IMR-90 (cell line): ENCODE data around the gene FBLN1. TPM values are rescaled to one million over a fixed set of nuclear protein-coding genes. Genes with fewer than 3 reads are reported as not detected.

Experiments
- ATAC-seq: fragments of 200-7000 bp; cut with Tn5 transposase; 2 replicates; pipeline ENCODE4 v1.9.1; 2020; ENCODE audit warnings: low read depth, mild to moderate bottlenecking, moderate library complexity
- BruUV-seq: library from RNA; stranded (reverse); fragments of 400-500 nt; replicated peaks from 2 replicates; lab custom pipeline; 2021; lab: Mats Ljungman, UMichigan
- CTCF ChIA-PET: fragments of 300-600 bp; formaldehyde crosslinking; extraction: SDS; loops from one replicate; lab custom pipeline; 2021; ENCODE audit warnings: antibody characterized with exemption; lab: Yijun Ruan, JAX
- POLR2A ChIA-PET: fragments of 300-600 bp; sonication (Branson Sonifier 250); formaldehyde crosslinking; loops from one replicate; lab custom pipeline; 2022; ENCODE audit warnings: antibody characterized with exemption; ENCODE audit not compliant: unreplicated experiment; lab: Charles Lee
- DNase-seq: peaks from one replicate; pipeline ENCODE4 v3.0.0; 2013
- H2AFZ ChIP-seq: replicated peaks from 2 replicates; pipeline ENCODE3; 2013; ENCODE audit warnings: low read length, mild to moderate bottlenecking; ENCODE audit not compliant: poor library complexity
- H2AK5ac ChIP-seq: 2 replicates; pipeline ENCODE4 v1.6.1; 2013; ENCODE audit warnings: low read depth, low read length, inconsistent platforms
- H2AK9ac ChIP-seq: replicated peaks from 2 replicates; pipeline ENCODE3; 2013; ENCODE audit warnings: mild to moderate bottlenecking, low read depth, low read length, moderate library complexity; ENCODE audit not compliant: poor library complexity
- H2BK120ac ChIP-seq: 2 replicates; pipeline ENCODE4 v1.6.1; 2013; ENCODE audit warnings: low read depth, low read length, inconsistent platforms
- H2BK15ac ChIP-seq: 3 replicates; pipeline ENCODE4 v1.6.1; 2013; ENCODE audit warnings: low read depth, low read length, inconsistent platforms
- H2BK20ac ChIP-seq: 2 replicates; pipeline ENCODE4 v1.6.1; 2013; ENCODE audit warnings: low read depth, mild to moderate bottlenecking, inconsistent platforms, low read length, moderate library complexity
- H2BK5ac ChIP-seq: 2 replicates; pipeline ENCODE4 v1.6.1; 2013; ENCODE audit warnings: mild to moderate bottlenecking, low read depth, low read length, inconsistent platforms; ENCODE audit not compliant: poor library complexity, severe bottlenecking
- H3K14ac ChIP-seq: replicated peaks from 2 replicates; pipeline ENCODE4 v1.6.1; 2013; ENCODE audit warnings: low read depth, low read length, inconsistent platforms
- H3K18ac ChIP-seq: 2 replicates; pipeline ENCODE4 v1.6.1; 2013; ENCODE audit warnings: low read depth, low read length, control low read depth
- H3K23ac ChIP-seq: 2 replicates; pipeline ENCODE4 v1.6.1; 2013; ENCODE audit warnings: low read depth, low read length, inconsistent platforms
- H3K27ac ChIP-seq: 2 replicates; pipeline ENCODE4 v1.5.1; 2013; ENCODE audit warnings: mild to moderate bottlenecking, control low read depth, low read length; ENCODE audit not compliant: insufficient read depth
- H3K27me3 ChIP-seq: 2 replicates; pipeline ENCODE4 v1.6.1; 2013; ENCODE audit warnings: low read length; ENCODE audit not compliant: control insufficient read depth, insufficient read depth
- H3K36me3 ChIP-seq: 2 replicates; pipeline ENCODE4 v1.6.1; 2013; ENCODE audit warnings: low read length, mixed read lengths; ENCODE audit not compliant: control insufficient read depth, insufficient read depth
- H3K4ac ChIP-seq: 2 replicates; pipeline ENCODE4 v1.6.1; 2013; ENCODE audit warnings: low read depth, low read length, inconsistent platforms
- H3K4me1 ChIP-seq: 2 replicates; pipeline ENCODE4 v1.6.1; 2013; ENCODE audit warnings: low read length, mixed read lengths; ENCODE audit not compliant: control insufficient read depth, insufficient read depth
- H3K4me2 ChIP-seq: 2 replicates; pipeline ENCODE4 v1.6.1; 2013; ENCODE audit warnings: low read depth, mild to moderate bottlenecking, control low read depth, low read length, moderate library complexity
- H3K4me3 ChIP-seq: 2 replicates; pipeline ENCODE4 v1.5.1; 2013; ENCODE audit warnings: low read depth, mild to moderate bottlenecking, control low read depth, low read length, moderate library complexity; ENCODE audit not compliant: insufficient read depth
- H3K56ac ChIP-seq: 2 replicates; pipeline ENCODE4 v1.6.1; 2013; ENCODE audit warnings: low read length, inconsistent platforms; ENCODE audit not compliant: insufficient read depth; ENCODE audit errors: extremely low read depth
- H3K79me1 ChIP-seq, 2 experiments: 2 replicates each; pipeline ENCODE4 v1.6.1; 2013; ENCODE audit warnings: low read length in 2 of 2, inconsistent platforms in 1 of 2, low read depth in 1 of 2
- H3K9ac ChIP-seq: 2 replicates; pipeline ENCODE4 v1.6.1; 2013; ENCODE audit warnings: low read depth, low read length, control low read depth
- H3K9me1 ChIP-seq: 2 replicates; pipeline ENCODE4 v1.6.1; 2013; ENCODE audit warnings: low read length, inconsistent platforms; ENCODE audit not compliant: insufficient read depth
- H3K9me3 ChIP-seq: 2 replicates; pipeline ENCODE4 v1.6.1; 2013; ENCODE audit warnings: low read length; ENCODE audit not compliant: control insufficient read depth, insufficient read depth
- H4K20me1 ChIP-seq: 2 replicates; pipeline ENCODE4 v1.6.1; 2013; ENCODE audit warnings: low read length, inconsistent platforms; ENCODE audit not compliant: insufficient read depth
- H4K5ac ChIP-seq: 2 replicates; pipeline ENCODE4 v1.6.1; 2013; ENCODE audit warnings: mild to moderate bottlenecking, low read depth, low read length, control low read depth
- H4K8ac ChIP-seq, 2 experiments: 2 replicates each; pipeline ENCODE4 v1.6.1; 2013; ENCODE audit warnings: low read depth in 2 of 2, low read length in 2 of 2, control low read depth in 1 of 2, inconsistent platforms in 1 of 2
- H4K91ac ChIP-seq: 2 replicates; pipeline ENCODE4 v1.6.1; 2013; ENCODE audit warnings: low read depth, low read length, inconsistent platforms; ENCODE audit not compliant: insufficient read depth
- CTCF ChIP-seq: conservative IDR thresholded peaks from 2 replicates; pipeline ENCODE4 v1.5.1; 2012; ENCODE audit warnings: mild to moderate bottlenecking, low read depth, low read length, improper control_type of control experiment
- FOS ChIP-seq: fragments of 150-350 bp; IDR thresholded peaks from 2 replicates; pipeline ENCODE4 v1.6.1; 2016; ENCODE audit warnings: low read depth, low read length
- RFX5 ChIP-seq: IDR thresholded peaks from 2 replicates; pipeline ENCODE4 v1.8.0; 2012; ENCODE audit warnings: low read depth, mild to moderate bottlenecking, low read length, moderate library complexity
- SMC3 ChIP-seq: fragments of 150-350 bp; IDR thresholded peaks from 2 replicates; pipeline ENCODE4 v1.6.1; 2016; ENCODE audit warnings: low read depth, mild to moderate bottlenecking, antibody characterized with exemption, low read length, moderate library complexity
- WGBS, 2 experiments: methylation state at CpG; one replicate each; pipeline versions ENCODE4 v1.1.5 to v1.1.7; 2013; ENCODE audit warnings: missing lambda C conversion rate in 2 of 2; ENCODE audit not compliant: insufficient read length in 1 of 2; ENCODE audit errors: extremely low coverage in 2 of 2; 5-methylcytosine and 5-hydroxymethylcytosine counted together
- dilution Hi-C: fragments of 300-500 bp; cut with HindIII; formaldehyde crosslinking; loops from one replicate; pipeline ENCODE4 v1.14.3; 2018; ENCODE audit warnings: low sequenced_read_pairs; ENCODE audit not compliant: unreplicated experiment
- in situ Hi-C: fragments of 300-500 bp; cut with MboI; formaldehyde crosslinking; loops from 3 replicates; pipeline ENCODE4 v1.14.3; 2019; ENCODE audit warnings: low sequenced_read_pairs, inconsistent platforms, mixed read lengths
- intact Hi-C: fragments of 100-400 bp; cut with micrococcal nuclease; formaldehyde crosslinking; loops from 2 replicates; pipeline ENCODE4 v1.10.0; 2022
- polyA plus RNA-seq, 3 experiments: library from polyadenylated mRNA; depleted of rRNA; stranded (reverse); fragments of >200 nt; gene quantifications; 2 replicates each; pipeline ENCODE4 v1.2.3, GENCODE V29; 2012; ENCODE audit warnings: low replicate concordance in 1 of 3
- total RNA-seq: library from RNA; depleted of rRNA; stranded (reverse); fragments of >200 nt; gene quantifications from 2 replicates; pipeline ENCODE4 v1.2.3, GENCODE V29; 2012
- TF ChIP-seq, protein P1 (sequence below): fragments of 150-350 bp; IDR thresholded peaks from 2 replicates; pipeline ENCODE4 v1.6.1; 2016; ENCODE audit warnings: low read depth, mild to moderate bottlenecking, low read length, moderate library complexity, borderline replicate concordance

FBLN1 gene
- total and polyA plus RNA-seq, 2 of the 4 experiments (the other 2 are of a cell fraction), result 11.3 to 87.9 TPM

DNA sequence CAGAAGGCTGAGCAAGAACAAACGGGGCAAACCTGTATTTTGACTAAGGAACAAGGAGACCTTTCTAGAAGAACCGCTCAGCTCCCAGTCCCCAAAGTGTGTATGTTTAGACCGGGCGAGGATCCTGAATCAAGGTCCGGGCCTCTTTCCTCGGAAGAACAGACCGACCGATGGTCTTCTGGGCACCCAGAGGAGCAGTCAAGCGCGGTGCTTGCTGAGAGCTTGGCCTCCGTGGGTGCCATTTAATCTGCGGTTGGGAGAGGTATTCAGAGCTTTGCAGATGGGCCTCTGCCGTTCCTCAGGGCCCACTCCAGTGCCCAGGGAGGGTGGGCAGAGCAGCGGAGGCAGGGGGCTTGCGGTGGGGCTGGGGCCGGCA, 142.5 kb downstream of the FBLN1 start:
- Histone ChIP-seq H2BK120ac (no peak overlapping the region), H2BK20ac (no peak overlapping the region), H3K9ac (no peak overlapping the region), H3K79me1 (no peaks in the 10 kb centered on the region), H2AK9ac (peak overlapping the region; percentile 79), H3K4me2 (no peak overlapping the region), H3K9me3 (no peaks in the 10 kb centered on the region), H3K56ac (no peak overlapping the region), H4K91ac (no peak overlapping the region), H3K4me1 (peaks cover 2% of the 10 kb centered on the region; the same call in 1 of the 2 replicates), H2AFZ (peak overlapping the region; percentile 84), H3K9me1 (0 out of 2 replicates have a peak, but pooled peaks cover 2% of the 10 kb centered on the region), H3K27ac (no peak overlapping the region), H4K5ac (no peak overlapping the region), H3K4ac (no peak overlapping the region), H4K8ac (no peak overlapping the region), H4K20me1 (no peaks in the 10 kb centered on the region), H3K14ac (no peak overlapping the region), H3K36me3 (no peaks in the 10 kb centered on the region), H2BK5ac (no peak overlapping the region), H3K27me3 (peaks cover 26% of the 10 kb centered on the region), H3K4me3 (no peak overlapping the region), H2AK5ac (no peak overlapping the region; the same call in 1 of the 2 replicates), H3K23ac (no peak overlapping the region; the same call in 1 of the 2 replicates), H2BK15ac (no peak overlapping the region), H3K18ac (no peak overlapping the region)
- POLR2A ChIA-PET, result no interaction called here
- intact Hi-C loops (loop anchor here (1.0 kb wide), 1 partner anchor 186 kb away; no protein-coding TSS in a partner anchor), dilution Hi-C loops (no loop called here), in situ Hi-C loops (loop anchor here (10.0 kb wide), 1 partner anchor 220 kb away; no protein-coding TSS in a partner anchor)
- DNase-seq, result no peak
- TF ChIP-seq, protein P1, sequence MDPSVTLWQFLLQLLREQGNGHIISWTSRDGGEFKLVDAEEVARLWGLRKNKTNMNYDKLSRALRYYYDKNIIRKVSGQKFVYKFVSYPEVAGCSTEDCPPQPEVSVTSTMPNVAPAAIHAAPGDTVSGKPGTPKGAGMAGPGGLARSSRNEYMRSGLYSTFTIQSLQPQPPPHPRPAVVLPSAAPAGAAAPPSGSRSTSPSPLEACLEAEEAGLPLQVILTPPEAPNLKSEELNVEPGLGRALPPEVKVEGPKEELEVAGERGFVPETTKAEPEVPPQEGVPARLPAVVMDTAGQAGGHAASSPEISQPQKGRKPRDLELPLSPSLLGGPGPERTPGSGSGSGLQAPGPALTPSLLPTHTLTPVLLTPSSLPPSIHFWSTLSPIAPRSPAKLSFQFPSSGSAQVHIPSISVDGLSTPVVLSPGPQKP, result no peak
- TF ChIP-seq RFX5 (no peak), CTCF (no peak), FOS (no peak), SMC3 (no peak)
- no TSS peak for BruUV-seq
- WGBS, 2 experiments, result 42% methylated on average over 9 of the region's 16 CpGs; no CpG with 5 or more reads in 1 of the 2 experiments
- CTCF ChIA-PET, result interaction anchor here (0.7 kb wide), 1 partner anchor 213 kb away, joined by 6 read pairs; no protein-coding TSS in a partner anchor
- no peak for ATAC-seq
